MV-4-11 (cell line): Measurements from ENCODE around the gene PROZ.

Experiments used
- DNase-seq: peaks from one replicate; lab custom pipeline; 2025; lab: John Stamatoyannopoulos, UW

PROZ gene

GRCh38 chr13:113205428-113205931, 47.0 kb downstream of the PROZ start:
- peak; percentile 50 for DNase-seq

GRCh38 chr13:113207460-113207859, 49.0 kb downstream of the PROZ start:
- DNase-seq, result no peak

- no peak for DNase-seq
These were observed 49.5 kb downstream of the PROZ start for GRCh38 chr13:113207890-113208420.

DNA sequence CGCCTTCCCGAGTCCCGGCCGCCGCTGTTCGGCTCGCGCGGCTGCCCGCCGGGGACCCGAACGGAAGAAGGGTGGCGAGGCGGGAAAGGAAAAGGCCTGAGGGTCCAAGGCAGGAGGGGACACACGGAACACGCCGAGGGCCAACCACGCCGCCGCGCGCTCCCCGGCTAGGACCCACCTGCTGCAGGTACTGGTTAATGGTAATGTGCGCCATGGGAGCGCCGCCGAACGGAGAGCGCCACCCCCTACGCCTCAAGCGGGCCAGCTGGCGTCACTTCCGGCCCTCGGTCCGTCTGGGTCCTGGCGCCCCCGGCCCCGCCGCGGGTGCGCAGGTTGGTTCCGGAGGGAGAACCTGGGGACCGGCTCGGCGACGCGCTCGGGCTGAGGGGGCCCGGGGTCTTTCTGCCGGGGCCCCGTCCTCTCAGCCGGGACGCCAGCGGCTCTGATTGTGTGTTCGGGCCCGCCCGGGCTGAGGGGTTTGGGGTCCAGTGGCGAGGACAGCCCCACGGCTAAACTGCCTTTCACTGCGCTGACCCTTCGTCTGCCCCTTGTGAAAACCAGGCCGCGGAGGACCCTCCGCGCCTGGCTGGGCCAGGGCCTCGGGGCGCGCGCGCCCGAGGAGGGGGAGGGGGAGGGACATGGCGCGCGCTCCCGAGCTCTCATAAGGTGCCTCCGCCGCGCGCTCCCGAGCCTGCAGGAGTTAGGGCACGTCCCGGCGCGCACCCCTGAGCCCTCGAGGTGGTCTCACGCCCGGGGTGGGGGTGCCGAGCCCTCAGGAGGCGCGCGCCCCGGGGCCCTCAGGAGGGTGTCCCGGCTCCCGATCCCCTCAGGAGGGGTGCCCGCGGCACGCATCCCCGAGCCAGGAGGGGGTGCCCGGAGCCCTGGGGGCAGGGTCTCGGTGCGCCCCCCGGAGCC, 50.2 kb downstream of the PROZ start, which contains the start of gene PCID2:
PCID2 (minus strand) TSS at position 249 of the 915 bp plus-strand sequence; CDS start at position 214, 35 bp downstream.
- DNase-seq, result peak; percentile 73

- DNase-seq, result peak; percentile 31
These were observed 50.9 kb downstream of the PROZ start, which contains the start of gene CUL4A for GRCh38 chr13:113209336-113209758. Gene CUL4A, plus strand, starts transcription at chr13:113209613. Its CDS starts 15 bp downstream, at chr13:113209628.

DNA sequence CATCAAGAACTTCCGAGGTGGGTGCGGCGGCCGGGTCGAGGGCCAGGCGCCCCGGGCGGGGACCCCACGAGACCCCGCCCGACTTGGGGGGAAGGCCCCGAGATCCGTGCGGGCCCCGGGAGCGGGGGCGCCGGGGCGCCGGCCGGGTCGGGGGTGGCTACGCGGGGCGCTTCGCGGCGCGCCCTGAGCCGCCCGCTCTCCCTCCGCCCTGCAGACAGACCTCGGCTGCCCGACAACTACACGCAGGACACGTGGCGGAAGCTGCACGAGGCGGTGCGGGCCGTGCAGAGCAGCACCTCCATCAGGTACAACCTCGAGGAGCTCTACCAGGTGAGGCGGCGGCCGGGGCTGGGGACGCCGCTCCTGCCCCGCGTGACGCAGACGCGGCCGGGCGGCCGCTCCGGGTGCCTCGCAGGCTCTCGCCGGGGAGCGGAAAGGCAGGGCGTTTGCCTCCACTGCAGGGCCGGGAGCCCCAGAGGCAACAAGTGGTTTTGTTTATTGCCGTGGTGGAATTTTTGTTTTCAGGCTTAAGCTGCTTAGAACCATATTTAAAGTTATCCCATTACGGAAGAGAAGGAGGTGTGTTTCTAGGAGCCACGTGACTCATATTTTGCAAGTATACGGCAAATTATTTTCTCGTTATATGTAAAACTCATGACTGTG, 51.4 kb downstream of the PROZ start:
- DNase-seq, result peak; percentile 34

- peak; percentile 27 for DNase-seq
These were observed 52.4 kb downstream of the PROZ start for GRCh38 chr13:113210833-113211232.

GRCh38 chr13:113211774-113212173, 53.3 kb downstream of the PROZ start:
- DNase-seq, result peak; percentile 15

GRCh38 chr13:113216254-113217048, 58.0 kb downstream of the PROZ start:
- DNase-seq, result no peak

DNA sequence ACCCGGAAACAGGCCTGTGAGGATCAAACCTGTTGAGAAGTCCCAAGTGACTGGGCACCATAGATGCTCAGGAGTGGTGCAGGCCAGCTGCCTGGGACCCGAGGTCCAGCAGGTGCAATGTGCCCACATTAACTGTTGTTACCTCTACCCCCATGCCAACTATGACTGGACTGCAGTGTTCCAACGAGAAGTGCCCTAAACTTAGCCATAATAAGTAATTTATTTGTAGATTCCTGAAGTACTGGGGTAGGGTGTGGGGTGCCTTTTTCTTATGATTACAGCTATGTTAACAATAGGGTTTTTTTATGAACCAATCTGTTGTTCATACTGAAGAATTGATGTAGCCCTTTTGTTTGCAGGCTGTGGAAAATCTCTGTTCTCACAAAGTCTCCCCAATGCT, 60.1 kb downstream of the PROZ start:
- DNase-seq, result no peak

DNA sequence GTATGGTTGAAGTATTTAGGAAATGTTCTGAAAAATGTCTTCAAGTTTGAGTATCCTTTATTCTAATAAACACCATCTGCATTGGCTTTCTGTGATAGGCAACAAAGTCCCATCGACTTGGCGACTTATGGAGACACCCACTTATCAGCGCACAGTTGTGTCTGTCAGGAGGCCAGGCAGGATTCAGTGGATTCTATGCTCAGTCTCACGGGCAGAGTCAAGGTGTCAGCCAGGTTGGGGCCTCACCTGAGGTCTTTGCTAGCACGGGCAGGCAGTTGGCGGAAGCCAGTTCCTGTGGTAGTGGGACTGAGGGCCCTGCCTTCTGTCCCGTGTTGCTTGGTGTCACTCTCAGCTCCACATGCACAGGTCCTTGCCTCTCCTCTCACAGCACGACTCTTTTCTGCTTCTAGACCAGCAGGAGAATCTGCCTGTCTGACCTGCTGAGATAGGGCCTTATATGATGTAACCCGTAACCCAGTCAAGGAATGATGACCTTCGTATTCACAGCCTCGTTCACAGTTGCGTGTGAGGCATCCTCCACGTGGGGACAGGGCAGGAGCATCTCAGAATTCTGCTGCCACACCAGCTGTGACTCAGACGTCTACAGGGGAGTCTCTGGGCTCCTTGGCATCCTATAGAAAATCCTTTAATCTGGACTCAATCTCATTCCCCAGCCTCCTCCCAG, 61.0 kb downstream of the PROZ start:
- DNase-seq, result no peak

DNA sequence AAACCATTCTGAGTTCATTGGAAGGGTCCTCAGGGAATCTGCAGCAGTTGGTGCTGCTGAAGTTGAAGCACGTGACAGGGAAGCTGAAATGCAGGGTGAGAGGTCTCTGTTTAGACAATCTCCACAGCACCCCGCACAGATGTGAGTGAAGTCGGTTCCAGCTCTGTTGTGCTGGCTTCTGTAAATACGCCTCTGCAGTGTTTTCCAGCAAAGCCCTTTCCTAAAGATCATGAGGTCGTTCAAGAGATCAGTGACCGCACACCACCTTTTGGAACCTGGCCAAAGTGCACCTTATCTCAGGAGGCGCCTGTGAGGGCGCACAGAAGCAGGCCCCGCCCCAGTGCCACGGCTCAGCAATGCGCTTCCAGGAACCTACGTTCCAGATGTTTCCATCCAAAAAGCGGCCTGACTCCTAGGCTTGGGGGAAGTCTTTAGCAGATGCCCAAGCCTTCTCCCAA, 61.7 kb downstream of the PROZ start:
- DNase-seq, result no peak

- DNase-seq, result no peak
These were observed 62.4 kb downstream of the PROZ start for GRCh38 chr13:113220877-113221276.
